Upper lobe of right lung (tissue), 1 donor: ENCODE results near the gene ZSWIM3. TPM values are rescaled to one million over a fixed set of nuclear protein-coding genes. Genes with fewer than 3 reads are reported as not detected.

Source experiments
- ATAC-seq: fragments of 200-7000 bp; cut with Tn5 transposase; one replicate; pipeline ENCODE4 v1.9.1; 2020; ENCODE audit warnings: mild to moderate bottlenecking, moderate library complexity
- DNase-seq: peaks from one replicate; pipeline ENCODE4 v3.0.0-alpha.2; 2020
- H3K27ac ChIP-seq: fragments of 200-600 bp; one replicate; pipeline ENCODE4 v1.8.0; 2022
- H3K27me3 ChIP-seq: fragments of 200-600 bp; one replicate; pipeline ENCODE4 v1.8.0; 2022; ENCODE audit warnings: mild to moderate bottlenecking
- H3K36me3 ChIP-seq: fragments of 200-600 bp; one replicate; pipeline ENCODE4 v1.8.0; 2022
- H3K4me1 ChIP-seq: fragments of 200-600 bp; one replicate; pipeline ENCODE4 v1.8.0; 2022
- H3K4me3 ChIP-seq: fragments of 200-600 bp; one replicate; pipeline ENCODE4 v1.8.0; 2022; ENCODE audit warnings: mild to moderate bottlenecking
- H3K9me3 ChIP-seq: fragments of 200-600 bp; one replicate; pipeline ENCODE4 v1.8.0; 2022
- intact Hi-C: fragments of 100-400 bp; cut with DNase I; formaldehyde crosslinking; loops from one replicate; pipeline ENCODE4 v1.11.0; 2022
- total RNA-seq: library from RNA; stranded (reverse); fragmentation: NEBNext Ultra II Directional; extraction: Animal tissue kit (Norgen Biotek cat#: 25700); gene quantifications from one replicate; pipeline ENCODE4 v1.2.1, GENCODE V29; 2021
- TF ChIP-seq, protein P1 (sequence below): fragments of 200-600 bp; IDR thresholded peaks from one replicate; pipeline ENCODE4 v1.8.0; 2022; ENCODE audit warnings: antibody characterized with exemption
- donor health status: DM: no; HTN: yes; CAD: no; lungs with severe emphysema.

ZSWIM3 gene
- total RNA-seq, 1 donor from 2014 or later, result 4.0 TPM

DNA sequence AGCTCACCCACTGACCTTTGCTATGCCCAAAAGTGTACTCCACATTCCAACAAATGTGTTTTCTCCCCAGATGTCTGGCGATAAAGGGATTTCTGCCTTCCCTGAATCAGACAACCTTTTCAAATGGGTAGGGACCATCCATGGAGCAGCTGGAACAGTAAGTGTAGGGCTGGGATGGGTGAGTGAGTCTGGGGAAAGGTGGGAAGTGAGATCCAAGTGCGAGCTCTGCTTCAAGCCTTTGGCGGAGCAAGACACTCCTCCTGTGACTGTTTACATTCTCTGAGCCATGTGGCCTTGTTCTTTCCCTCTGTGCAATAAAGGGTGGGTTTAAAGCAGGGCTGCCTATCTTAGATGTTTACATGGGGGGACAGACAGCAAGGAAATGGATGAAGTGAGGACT, 43.1 kb upstream of the ZSWIM3 start:
- Histone ChIP-seq H3K36me3 (peaks cover 24% of the 10 kb centered on the region), H3K4me1 (peaks cover 11% of the 10 kb centered on the region), H3K9me3 (no peaks in the 10 kb centered on the region), H3K4me3 (no peak overlapping the region), H3K27ac (no peak overlapping the region), H3K27me3 (no peaks in the 10 kb centered on the region)
- intact Hi-C loops, result no loop called here
- ATAC-seq (no peak), DNase-seq (no peak)
- TF ChIP-seq, protein P1, sequence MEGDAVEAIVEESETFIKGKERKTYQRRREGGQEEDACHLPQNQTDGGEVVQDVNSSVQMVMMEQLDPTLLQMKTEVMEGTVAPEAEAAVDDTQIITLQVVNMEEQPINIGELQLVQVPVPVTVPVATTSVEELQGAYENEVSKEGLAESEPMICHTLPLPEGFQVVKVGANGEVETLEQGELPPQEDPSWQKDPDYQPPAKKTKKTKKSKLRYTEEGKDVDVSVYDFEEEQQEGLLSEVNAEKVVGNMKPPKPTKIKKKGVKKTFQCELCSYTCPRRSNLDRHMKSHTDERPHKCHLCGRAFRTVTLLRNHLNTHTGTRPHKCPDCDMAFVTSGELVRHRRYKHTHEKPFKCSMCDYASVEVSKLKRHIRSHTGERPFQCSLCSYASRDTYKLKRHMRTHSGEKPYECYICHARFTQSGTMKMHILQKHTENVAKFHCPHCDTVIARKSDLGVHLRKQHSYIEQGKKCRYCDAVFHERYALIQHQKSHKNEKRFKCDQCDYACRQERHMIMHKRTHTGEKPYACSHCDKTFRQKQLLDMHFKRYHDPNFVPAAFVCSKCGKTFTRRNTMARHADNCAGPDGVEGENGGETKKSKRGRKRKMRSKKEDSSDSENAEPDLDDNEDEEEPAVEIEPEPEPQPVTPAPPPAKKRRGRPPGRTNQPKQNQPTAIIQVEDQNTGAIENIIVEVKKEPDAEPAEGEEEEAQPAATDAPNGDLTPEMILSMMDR, result no peak

DNA sequence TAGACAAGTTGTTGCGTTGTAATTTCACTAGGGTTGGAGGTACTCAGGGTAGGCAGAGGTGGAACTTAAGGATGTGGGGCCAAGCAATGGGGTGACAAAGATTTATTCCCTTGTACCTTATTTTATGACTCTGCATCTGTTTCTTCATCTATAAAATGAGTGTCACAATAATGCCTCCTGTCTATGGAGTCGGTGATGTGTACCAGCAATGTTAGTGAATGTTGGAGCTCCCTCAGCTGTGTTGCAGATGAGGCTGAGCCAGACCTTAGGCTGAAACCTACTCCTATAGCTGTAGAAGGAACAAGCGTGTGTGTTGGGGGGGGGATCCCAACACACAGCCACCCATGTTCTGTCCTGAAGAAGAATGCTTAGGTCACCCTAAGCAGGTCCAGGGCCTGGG, 40.5 kb upstream of the ZSWIM3 start:
- no peak for DNase-seq
- no peak for ATAC-seq
- Histone ChIP-seq H3K4me1 (peaks cover 11% of the 10 kb centered on the region), H3K9me3 (no peaks in the 10 kb centered on the region), H3K27ac (no peak overlapping the region), H3K4me3 (no peak overlapping the region), H3K27me3 (peaks cover 9% of the 10 kb centered on the region), H3K36me3 (no peaks in the 10 kb centered on the region)
- TF ChIP-seq, protein P1, result no peak
- intact Hi-C loops, result no loop called here

DNA sequence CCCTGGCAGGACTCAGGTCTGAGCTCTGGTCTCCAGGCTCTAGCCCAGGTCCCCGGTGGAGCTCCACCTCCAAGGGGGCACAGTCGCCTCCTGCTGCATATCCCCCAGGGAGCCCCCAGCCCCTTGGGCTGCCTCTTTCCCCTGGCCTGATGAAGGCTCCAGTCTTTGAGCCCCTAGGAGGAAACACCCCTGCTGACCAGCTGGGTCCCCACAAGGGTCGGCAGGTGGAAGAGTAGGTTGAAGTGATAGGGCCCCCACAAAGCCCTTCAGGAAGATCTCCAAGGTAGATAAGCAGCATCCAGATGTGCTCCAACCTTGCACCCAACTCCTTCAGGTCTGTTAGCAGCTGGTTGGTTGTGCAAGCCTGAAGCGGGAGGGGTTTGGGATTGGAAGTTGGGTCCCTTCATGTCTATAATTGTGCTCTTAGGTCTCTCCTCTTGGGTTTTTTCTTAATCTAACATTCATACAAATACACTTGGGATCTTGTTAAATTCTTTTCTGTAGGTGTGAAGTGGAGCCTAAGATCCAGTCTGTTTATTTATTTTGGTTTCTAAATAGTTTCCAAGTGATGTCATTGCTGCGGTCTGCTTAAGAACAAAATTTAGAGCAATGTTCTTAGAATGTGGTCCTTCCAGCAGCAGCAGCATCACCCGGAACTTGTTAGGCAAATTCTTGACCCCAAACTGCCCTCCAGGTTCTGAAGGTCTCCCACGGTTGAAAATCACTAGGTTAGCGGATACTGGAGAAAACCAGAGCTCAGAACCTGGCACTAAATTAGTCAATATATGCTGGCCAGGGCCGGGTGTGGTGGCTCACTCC, 39.8 kb upstream of the ZSWIM3 start:
- TF ChIP-seq, protein P1, result no peak
- no peak overlapping the region for H3K4me3 ChIP-seq
- no peaks in the 10 kb centered on the region for H3K36me3 ChIP-seq
- no peaks in the 10 kb centered on the region for H3K9me3 ChIP-seq
- peaks cover 11% of the 10 kb centered on the region for H3K4me1 ChIP-seq
- intact Hi-C loops, result no loop called here
- no peak overlapping the region for H3K27ac ChIP-seq
- ATAC-seq (peak; percentile 64), DNase-seq (no peak)
- H3K27me3 ChIP-seq, result peaks cover 15% of the 10 kb centered on the region

DNA sequence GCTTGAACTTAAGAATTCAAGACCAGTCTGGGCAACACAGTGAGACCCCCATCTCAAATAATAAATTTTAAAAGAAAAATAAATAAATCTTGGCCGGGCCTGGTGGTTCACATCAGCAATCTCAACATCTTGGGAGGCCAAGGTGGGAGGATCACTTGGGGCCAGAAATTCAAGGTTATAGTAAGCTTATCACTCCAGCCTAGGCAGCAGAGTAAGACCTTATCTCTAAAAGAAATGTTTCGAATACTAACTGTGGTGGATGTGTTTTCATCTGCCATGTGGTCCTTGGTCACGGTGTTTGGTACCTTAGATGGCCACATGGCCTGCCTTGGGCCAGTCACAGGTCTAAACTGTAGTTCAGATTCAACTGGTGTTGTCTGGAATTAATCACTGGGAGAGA, 39.2 kb upstream of the ZSWIM3 start:
- peaks cover 11% of the 10 kb centered on the region for H3K4me1 ChIP-seq
- no peaks in the 10 kb centered on the region for H3K9me3 ChIP-seq
- no peaks in the 10 kb centered on the region for H3K36me3 ChIP-seq
- H3K27me3 ChIP-seq, result peaks cover 17% of the 10 kb centered on the region
- TF ChIP-seq, protein P1, result no peak
- intact Hi-C loops, result no loop called here
- no peak overlapping the region for H3K4me3 ChIP-seq
- DNase-seq (no peak), ATAC-seq (no peak)
- H3K27ac ChIP-seq, result no peak overlapping the region

DNA sequence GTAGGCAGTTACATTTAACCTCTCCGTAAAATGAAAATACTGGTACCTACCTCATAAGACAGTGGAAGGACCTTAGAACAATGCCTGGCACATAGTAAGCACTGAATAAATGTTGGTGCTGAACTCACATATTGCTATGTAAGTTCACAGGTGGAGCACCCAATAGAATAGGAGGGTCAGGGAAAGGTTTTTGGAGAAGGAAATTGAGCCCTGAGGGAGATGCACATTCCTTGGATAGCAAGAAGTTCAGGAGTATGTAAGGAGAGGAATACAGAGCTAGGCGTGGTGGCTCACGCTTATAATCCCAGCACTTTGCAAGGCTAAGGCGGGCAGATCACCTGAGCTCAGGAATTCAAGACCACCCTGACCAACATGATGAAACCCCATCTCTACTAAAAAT, 37.9 kb upstream of the ZSWIM3 start:
- no peak for ATAC-seq
- intact Hi-C loops, result no loop called here
- H3K4me1 ChIP-seq, result peaks cover 18% of the 10 kb centered on the region
- H3K27me3 ChIP-seq, result peaks cover 25% of the 10 kb centered on the region
- DNase-seq, result no peak
- TF ChIP-seq, protein P1, result no peak
- H3K4me3 ChIP-seq, result no peak overlapping the region
- H3K36me3 ChIP-seq, result no peaks in the 10 kb centered on the region
- H3K27ac ChIP-seq, result no peak overlapping the region
- H3K9me3 ChIP-seq, result no peaks in the 10 kb centered on the region
